Keratinocyte (primary cell): Measurements from ENCODE around the gene SCARB1. TPM values are rescaled to one million over a fixed set of nuclear protein-coding genes. Genes with fewer than 3 reads are reported as not detected.

Source experiments
- DNase-seq: peaks from one replicate; pipeline ENCODE4 v3.0.0-alpha.2; 2011; ENCODE audit warnings: low read depth, missing footprints, low spot score
- FAIRE-seq: peaks from 2 replicates; lab custom pipeline; 2011; peaks lifted over from hg19 to GRCh38; lab: Jason Lieb, UNC
- H2AFZ ChIP-seq: 2 replicates; pipeline ENCODE4 v1.6.0; 2012; ENCODE audit warnings: low read length, control low read depth, inconsistent platforms; ENCODE audit not compliant: control insufficient read depth
- H3K27ac ChIP-seq: 2 replicates; pipeline ENCODE4 v1.5.1; 2011; ENCODE audit warnings: low read length; ENCODE audit not compliant: control insufficient read depth, insufficient read depth
- H3K27me3 ChIP-seq: 3 replicates; pipeline ENCODE4 v1.6.0; 2011; ENCODE audit warnings: low read length; ENCODE audit not compliant: control insufficient read depth, insufficient read depth; ENCODE audit errors: extremely low read depth
- H3K36me3 ChIP-seq, 2 experiments: 2 replicates in 1 of 2; 3 replicates in 1 of 2; pipeline ENCODE4 v1.5.1; 2011; ENCODE audit warnings: low read length in 2 of 2, mild to moderate bottlenecking in 1 of 2; ENCODE audit not compliant: control insufficient read depth in 2 of 2, insufficient read depth in 2 of 2; ENCODE audit errors: extremely low read depth in 1 of 2
- H3K4me1 ChIP-seq: 3 replicates; pipeline ENCODE4 v1.5.1; 2011; ENCODE audit warnings: low read length; ENCODE audit not compliant: control insufficient read depth, insufficient read depth; ENCODE audit errors: extremely low read depth
- H3K4me2 ChIP-seq: 3 replicates; pipeline ENCODE4 v1.6.0; 2011; ENCODE audit warnings: low read depth, low read length; ENCODE audit not compliant: control insufficient read depth, insufficient read depth; ENCODE audit errors: extremely low read depth
- H3K4me3 ChIP-seq, 3 experiments: fragments of 200-600 bp in 1 of 3; sonication (generic) in 1 of 3; 2 replicates in 2 of 3; 3 replicates in 1 of 3; pipeline ENCODE4 v1.5.1; 2011 to 2016; ENCODE audit warnings: low read length in 3 of 3, mild to moderate bottlenecking in 3 of 3, control low read depth in 2 of 3, inconsistent platforms in 1 of 3, low read depth in 1 of 3, mixed read lengths in 1 of 3, mixed run types in 1 of 3, moderate library complexity in 1 of 3; ENCODE audit not compliant: control insufficient read depth in 2 of 3, insufficient read depth in 2 of 3; ENCODE audit errors: extremely low read depth in 1 of 3
- H3K79me2 ChIP-seq: 2 replicates; pipeline ENCODE4 v1.6.0; 2012; ENCODE audit warnings: low read length; ENCODE audit not compliant: control insufficient read depth, insufficient read depth
- H3K9ac ChIP-seq: 3 replicates; pipeline ENCODE4 v1.6.0; 2011; ENCODE audit warnings: low read length; ENCODE audit not compliant: control insufficient read depth, insufficient read depth; ENCODE audit errors: extremely low read depth
- H3K9me1 ChIP-seq: 3 replicates; pipeline ENCODE4 v1.6.0; 2011; ENCODE audit warnings: low read length; ENCODE audit not compliant: control insufficient read depth, insufficient read depth; ENCODE audit errors: extremely low read depth
- H3K9me3 ChIP-seq: 2 replicates; pipeline ENCODE4 v1.5.1; 2012; ENCODE audit warnings: low read depth, low read length; ENCODE audit not compliant: control insufficient read depth
- H4K20me1 ChIP-seq: 3 replicates; pipeline ENCODE4 v1.6.0; 2011; ENCODE audit warnings: low read length; ENCODE audit not compliant: control insufficient read depth, insufficient read depth; ENCODE audit errors: extremely low read depth
- CTCF ChIP-seq, 3 experiments: IDR thresholded peaks in 1 of 3; conservative IDR thresholded peaks in 1 of 3; optimal IDR thresholded peaks in 1 of 3; 2 replicates in 2 of 3; 3 replicates in 1 of 3; pipeline versions ENCODE3 to v1.5.1; 2011; ENCODE audit warnings: low read length in 3 of 3, mild to moderate bottlenecking in 3 of 3, moderate library complexity in 2 of 3, control low read depth in 1 of 3, inconsistent platforms in 1 of 3; ENCODE audit not compliant: insufficient read depth in 2 of 3; ENCODE audit errors: extremely low read depth in 1 of 3
- EZH2 ChIP-seq: IDR thresholded peaks from one replicate; pipeline ENCODE4 v1.6.1; 2012; ENCODE audit warnings: inconsistent platforms, mild to moderate bottlenecking, low read length, moderate library complexity
- dilution Hi-C: fragments of 300-500 bp; cut with MboI; formaldehyde crosslinking; loops from one replicate; pipeline ENCODE4 v1.7.0; 2020; ENCODE audit warnings: low sequenced_read_pairs; ENCODE audit not compliant: extremely low pct_ligation_motif_present
- polyA plus RNA-seq, 5 experiments: library from polyadenylated mRNA; depleted of rRNA in 3 of 5; stranded (reverse) in 3 of 5; stranded (forward) in 1 of 5; unstranded in 1 of 5; fragments of >200 nt; gene quantifications; 1 replicate in 1 of 5; 2 replicates in 3 of 5; 3 replicates in 1 of 5; pipeline versions ENCODE4 v1.2.1 to v1.2.3, GENCODE V29; 2011 to 2012; ENCODE audit warnings: missing spikeins in 2 of 5, low read depth in 1 of 5, low replicate concordance in 1 of 5

SCARB1 gene
- polyA plus RNA-seq, 1 donor (not counting 4 experiments of a cell fraction or from before 2014, with no cell fraction given), result 40.9 TPM

GRCh38 chr12:124772289-124773170, 91.1 kb downstream of the SCARB1 start:
- H3K27ac ChIP-seq, result no peak overlapping the region
- peaks cover 10% of the 10 kb centered on the region for H3K27me3 ChIP-seq
- H3K4me2 ChIP-seq, result no peak overlapping the region
- FAIRE-seq (no peak), DNase-seq (no peak)
- no peaks in the 10 kb centered on the region for H3K36me3 ChIP-seq
- TF ChIP-seq CTCF (optimal IDR thresholded peaks at IDR 0.05 in 1 of 3, IDR thresholded peaks at IDR 0.05 in 1 of 3, conservative IDR thresholded peaks at IDR 0.05 in 1 of 3; ENCODE audit: extremely low read depth in 1 of 3, insufficient read depth in 2 of 3, low read length in 3 of 3), result no peak
- no peak for TF ChIP-seq EZH2
- H3K79me2 ChIP-seq, result no peaks in the 10 kb centered on the region
- dilution Hi-C loops, result no loop called here
- no peak overlapping the region for H3K9ac ChIP-seq
- peaks cover 21% of the 10 kb centered on the region for H3K4me1 ChIP-seq
- H3K9me3 ChIP-seq, result no peaks in the 10 kb centered on the region
- H2AFZ ChIP-seq, result no peak overlapping the region
- peaks cover 2% of the 10 kb centered on the region for H4K20me1 ChIP-seq
- H3K4me3 ChIP-seq, result no peak overlapping the region
- H3K9me1 ChIP-seq, result no peaks in the 10 kb centered on the region

GRCh38 chr12:124771462-124772288, 92.0 kb downstream of the SCARB1 start:
- H3K4me1 ChIP-seq, result peaks cover 21% of the 10 kb centered on the region
- DNase-seq (no peak), FAIRE-seq (no peak)
- peaks cover 2% of the 10 kb centered on the region for H4K20me1 ChIP-seq
- H3K9me1 ChIP-seq, result no peaks in the 10 kb centered on the region
- no peak overlapping the region for H3K9ac ChIP-seq
- H3K27ac ChIP-seq, result no peak overlapping the region
- no peaks in the 10 kb centered on the region for H3K36me3 ChIP-seq
- no peak overlapping the region for H3K4me3 ChIP-seq
- no peak for TF ChIP-seq EZH2
- TF ChIP-seq CTCF (optimal IDR thresholded peaks at IDR 0.05 in 1 of 3, IDR thresholded peaks at IDR 0.05 in 1 of 3, conservative IDR thresholded peaks at IDR 0.05 in 1 of 3; ENCODE audit: extremely low read depth in 1 of 3, insufficient read depth in 2 of 3, low read length in 3 of 3), result peak; percentile 93 to 97 (median 96)
- dilution Hi-C loops, result no loop called here
- H3K4me2 ChIP-seq, result no peak overlapping the region
- H3K27me3 ChIP-seq, result peaks cover 10% of the 10 kb centered on the region
- H3K79me2 ChIP-seq, result no peaks in the 10 kb centered on the region
- H2AFZ ChIP-seq, result no peak overlapping the region
- no peaks in the 10 kb centered on the region for H3K9me3 ChIP-seq
